H1 (cell line): ENCODE data around the gene APOBEC3F. TPM values are rescaled to one million over a fixed set of nuclear protein-coding genes. Genes with fewer than 3 reads are reported as not detected.

Source experiments
- CTCF ChIA-PET: fragments of 300-600 bp; sonication (Branson Sonifier 250); formaldehyde crosslinking; loops from one replicate; lab custom pipeline; 2021; ENCODE audit not compliant: partially characterized antibody; lab: Charles Lee
- POLR2A ChIA-PET: fragments of 300-600 bp; sonication (Branson Sonifier 250); formaldehyde crosslinking; loops from one replicate; lab custom pipeline; 2021; ENCODE audit warnings: inconsistent platforms; ENCODE audit not compliant: partially characterized antibody; lab: Charles Lee
- DNase-seq, 2 experiments: peaks; one replicate each; pipeline versions ENCODE4 v3.0.0 to v3.0.0-alpha.2; 2010 to 2022; ENCODE audit warnings: low spot score in 2 of 2, low read depth in 1 of 2, mixed read lengths in 1 of 2
- FAIRE-seq: peaks from 2 replicates; lab custom pipeline; 2011; peaks lifted over from hg19 to GRCh38; lab: Jason Lieb, UNC
- H2AFZ ChIP-seq: 2 replicates; pipeline ENCODE4 v1.8.1; 2012; ENCODE audit warnings: low read length, inconsistent platforms
- H2AK5ac ChIP-seq: 2 replicates; pipeline ENCODE4 v1.6.1; 2013; ENCODE audit warnings: low read depth, low read length
- H2BK120ac ChIP-seq: replicated peaks from 2 replicates; pipeline ENCODE3; 2013; ENCODE audit warnings: low read depth, low read length, inconsistent platforms
- H2BK12ac ChIP-seq: 2 replicates; pipeline ENCODE4 v1.6.1; 2013; ENCODE audit warnings: low read depth, low read length
- H2BK15ac ChIP-seq: 2 replicates; pipeline ENCODE4 v1.6.1; 2013; ENCODE audit warnings: low read length
- H2BK20ac ChIP-seq: 2 replicates; pipeline ENCODE4 v1.6.1; 2013; ENCODE audit warnings: low read length
- H2BK5ac ChIP-seq: 2 replicates; pipeline ENCODE4 v1.6.1; 2013; ENCODE audit warnings: low read depth, low read length
- H3K14ac ChIP-seq: 2 replicates; pipeline ENCODE4 v1.6.1; 2013; ENCODE audit warnings: inconsistent platforms; ENCODE audit not compliant: insufficient read length
- H3K18ac ChIP-seq: 2 replicates; pipeline ENCODE4 v1.6.1; 2013; ENCODE audit warnings: low read length; ENCODE audit errors: extremely low read depth
- H3K23ac ChIP-seq: 2 replicates; pipeline ENCODE4 v1.6.1; 2013; ENCODE audit warnings: inconsistent platforms; ENCODE audit not compliant: insufficient read length
- H3K23me2 ChIP-seq: 2 replicates; pipeline ENCODE4 v1.6.1; 2013; ENCODE audit warnings: low read depth, low read length
- H3K27ac ChIP-seq: 2 replicates; pipeline ENCODE4 v1.6.1; 2011; ENCODE audit warnings: low read depth, low read length, inconsistent platforms
- H3K27me3 ChIP-seq, 4 experiments: replicated peaks in 1 of 4; 1 replicate in 1 of 4; 2 replicates in 3 of 4; pipeline versions ENCODE4 v1.6.1 to v1.8.1; 2011 to 2013; ENCODE audit warnings: low read length in 3 of 4, mild to moderate bottlenecking in 3 of 4, inconsistent platforms in 2 of 4, mixed read lengths in 2 of 4, moderate library complexity in 1 of 4; ENCODE audit not compliant: control insufficient read depth in 3 of 4, insufficient read depth in 3 of 4; ENCODE audit errors: extremely low read depth in 1 of 4
- H3K36me3 ChIP-seq, 4 experiments: 2 replicates each; pipeline versions ENCODE4 v1.6.1 to v1.8.1; 2011 to 2013; ENCODE audit warnings: mild to moderate bottlenecking in 4 of 4, low read length in 3 of 4, moderate library complexity in 2 of 4, control low read depth in 1 of 4, inconsistent platforms in 1 of 4; ENCODE audit not compliant: insufficient read depth in 4 of 4, control insufficient read depth in 2 of 4
- H3K4ac ChIP-seq: replicated peaks from 2 replicates; pipeline ENCODE3; 2013; ENCODE audit warnings: low read length, low read depth, mixed read lengths, inconsistent platforms; ENCODE audit not compliant: insufficient read length
- H3K4me1 ChIP-seq, 4 experiments: replicated peaks in 1 of 4; 1 replicate in 1 of 4; 2 replicates in 3 of 4; pipeline versions ENCODE4 v1.6.1 to v1.8.1; 2011 to 2013; ENCODE audit warnings: low read length in 3 of 4, inconsistent platforms in 2 of 4, mixed read lengths in 1 of 4; ENCODE audit not compliant: insufficient read depth in 4 of 4, control insufficient read depth in 3 of 4
- H3K4me2 ChIP-seq, 2 experiments: 2 replicates each; pipeline versions ENCODE4 v1.6.1 to v1.8.1; 2011 to 2013; ENCODE audit warnings: low read depth in 2 of 2, low read length in 2 of 2, control low read depth in 1 of 2, inconsistent platforms in 1 of 2, mild to moderate bottlenecking in 1 of 2; ENCODE audit not compliant: insufficient read depth in 1 of 2
- H3K4me3 ChIP-seq, 4 experiments: fragments of 200-600, 300-600 bp in 1 of 4; sonication (generic), shearing (Covaris generic), sonication (Bioruptor Twin) in 1 of 4; 2 replicates each; pipeline versions ENCODE4 v1.5.1 to v1.8.1; 2011 to 2016; ENCODE audit warnings: low read length in 4 of 4, low read depth in 3 of 4, control low read depth in 2 of 4, inconsistent platforms in 2 of 4, mild to moderate bottlenecking in 2 of 4, mixed read lengths in 1 of 4, moderate library complexity in 1 of 4; ENCODE audit not compliant: insufficient read depth in 2 of 4; ENCODE audit errors: extremely low read depth in 1 of 4
- H3K56ac ChIP-seq: replicated peaks from 2 replicates; pipeline ENCODE3; 2013; ENCODE audit warnings: low read depth, mild to moderate bottlenecking, mixed read lengths, low read length, inconsistent platforms; ENCODE audit not compliant: insufficient read length
- H3K79me1 ChIP-seq: 2 replicates; pipeline ENCODE4 v1.6.1; 2013; ENCODE audit warnings: low read depth, low read length, control low read depth
- H3K79me2 ChIP-seq, 2 experiments: 2 replicates each; pipeline versions ENCODE4 v1.6.1 to v1.8.1; 2012 to 2013; ENCODE audit warnings: low read length in 2 of 2, mild to moderate bottlenecking in 2 of 2, inconsistent platforms in 1 of 2; ENCODE audit not compliant: insufficient read depth in 2 of 2, control insufficient read depth in 1 of 2
- H3K9ac ChIP-seq, 4 experiments: replicated peaks in 1 of 4; 1 replicate in 1 of 4; 2 replicates in 3 of 4; pipeline versions ENCODE4 v1.6.1 to v1.8.1; 2011 to 2013; ENCODE audit warnings: low read depth in 3 of 4, low read length in 3 of 4, control low read depth in 2 of 4, mild to moderate bottlenecking in 2 of 4, moderate library complexity in 2 of 4, inconsistent platforms in 1 of 4; ENCODE audit errors: extremely low read depth in 1 of 4
- H3K9me3 ChIP-seq, 2 experiments: 2 replicates each; pipeline versions ENCODE4 v1.6.1 to v1.8.1; 2012 to 2013; ENCODE audit warnings: mild to moderate bottlenecking in 2 of 2, moderate library complexity in 2 of 2, control low read depth in 1 of 2, inconsistent platforms in 1 of 2, low read depth in 1 of 2, low read length in 1 of 2, mixed read lengths in 1 of 2; ENCODE audit not compliant: insufficient read depth in 2 of 2
- H4K20me1 ChIP-seq, 2 experiments: replicated peaks in 1 of 2; 2 replicates each; pipeline versions ENCODE3 to v1.8.1; 2011 to 2013; ENCODE audit warnings: inconsistent platforms in 2 of 2, low read length in 2 of 2, mild to moderate bottlenecking in 1 of 2; ENCODE audit not compliant: insufficient read depth in 2 of 2, control insufficient read depth in 1 of 2
- H4K5ac ChIP-seq: 2 replicates; pipeline ENCODE4 v1.6.1; 2013; ENCODE audit warnings: low read length, low read depth, mixed read lengths, inconsistent platforms; ENCODE audit not compliant: insufficient read length
- H4K8ac ChIP-seq: 2 replicates; pipeline ENCODE4 v1.8.0; 2013; ENCODE audit warnings: mild to moderate bottlenecking, moderate library complexity, low read length, inconsistent platforms; ENCODE audit not compliant: insufficient read depth; ENCODE audit errors: extremely low read depth
- H4K91ac ChIP-seq: replicated peaks from 2 replicates; pipeline ENCODE3; 2013; ENCODE audit warnings: low read length, mixed read lengths, inconsistent platforms; ENCODE audit not compliant: insufficient read length
- SRF ChIP-seq: IDR thresholded peaks from 2 replicates; pipeline ENCODE4 v1.6.1; 2011; ENCODE audit warnings: mild to moderate bottlenecking, low read depth, low read length, moderate library complexity
- WGBS, 2 experiments: shearing (Covaris generic) in 1 of 2; methylation state at CpG; one replicate each; pipeline versions ENCODE4 v1.1.6 to v1.1.7; 2013 to 2015; ENCODE audit warnings: low lambda C conversion rate in 2 of 2, mixed read lengths in 2 of 2, inconsistent platforms in 1 of 2, low coverage in 1 of 2, missing lambda C conversion rate in 1 of 2; ENCODE audit not compliant: insufficient replicate concordance in 2 of 2, insufficient coverage in 1 of 2, insufficient read length in 1 of 2; ENCODE audit errors: extremely low coverage in 1 of 2, missing lambda C conversion rate in 1 of 2; 5-methylcytosine and 5-hydroxymethylcytosine counted together
- polyA plus RNA-seq, 7 experiments: library from polyadenylated mRNA; depleted of rRNA in 3 of 7; stranded (reverse) in 5 of 7; unstranded in 2 of 7; fragments of >200 nt in 5 of 7; fragments of 200-250 nt in 2 of 7; gene quantifications; 1 replicate in 5 of 7; 2 replicates in 1 of 7; 4 replicates in 1 of 7; pipeline versions ENCODE4 v1.2.1 to v1.2.3, GENCODE V29; 2011 to 2013; ENCODE audit warnings: missing spikeins in 2 of 7, mixed read lengths in 2 of 7
- total RNA-seq: library from RNA; stranded (reverse); fragmentation: NEBNext Ultra II Directional; extraction: Animal tissue kit (Norgen Biotek cat#: 25700); gene quantifications from 2 replicates; pipeline ENCODE4 v1.2.1, GENCODE V29; 2021

Gene APOBEC3F
- total and polyA plus RNA-seq, 2 of the 8 experiments (the other 6 are each of a cell fraction or from before 2014, with no cell fraction given) = 4.0 to 7.3 TPM

DNA sequence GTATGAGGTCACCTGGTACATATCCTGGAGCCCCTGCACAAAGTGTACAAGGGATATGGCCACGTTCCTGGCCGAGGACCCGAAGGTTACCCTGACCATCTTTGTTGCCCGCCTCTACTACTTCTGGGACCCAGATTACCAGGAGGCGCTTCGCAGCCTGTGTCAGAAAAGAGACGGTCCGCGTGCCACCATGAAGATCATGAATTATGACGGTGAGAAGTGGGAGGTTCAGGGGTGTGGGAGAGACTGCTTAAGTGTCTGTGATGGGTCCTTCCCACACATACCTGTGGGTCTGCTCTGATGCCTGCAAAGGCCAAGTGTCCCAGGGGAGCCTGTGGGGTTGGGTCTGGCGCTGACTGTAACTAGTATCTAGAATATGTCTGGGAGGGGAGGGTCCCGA is 40.4 kb downstream of the APOBEC3F start:
- no peaks in the 10 kb centered on the region for H3K23me2 ChIP-seq
- no peak overlapping the region for H3K9ac ChIP-seq
- no peak overlapping the region for H4K91ac ChIP-seq
- H3K18ac ChIP-seq = no peak overlapping the region
- H3K79me2 ChIP-seq = no peaks in the 10 kb centered on the region
- H4K8ac ChIP-seq = no peak overlapping the region
- no peaks in the 10 kb centered on the region for H3K79me1 ChIP-seq
- ChIA-PET CTCF (interaction anchor here (0.6 to 1.1 kb wide), 4 partner anchors 10 to 53 kb away, joined by 3 to 4 read pairs (median 3); partner anchors contain the start of gene APOBEC3H), POLR2A (interaction anchor here (1.5 kb wide), 1 partner anchor 33 kb away, joined by 3 read pairs; no protein-coding TSS in a partner anchor)
- no peak overlapping the region for H3K14ac ChIP-seq
- no peak overlapping the region for H2BK120ac ChIP-seq
- no peak overlapping the region for H3K4me2 ChIP-seq
- no peak overlapping the region for H2AFZ ChIP-seq
- no peak overlapping the region for H2BK15ac ChIP-seq
- no peaks in the 10 kb centered on the region for H3K27me3 ChIP-seq
- no peak overlapping the region for H3K23ac ChIP-seq
- 93% methylated on average over 12 of the region's 12 CpGs; no CpG with 5 or more reads in 1 of the 2 experiments for WGBS, 2 experiments
- H4K5ac ChIP-seq = no peak overlapping the region
- H2BK12ac ChIP-seq = no peak overlapping the region
- H3K4me3 ChIP-seq = no peak overlapping the region
- no peaks in the 10 kb centered on the region for H3K9me3 ChIP-seq
- H3K27ac ChIP-seq = no peak overlapping the region
- H3K36me3 ChIP-seq = no peaks in the 10 kb centered on the region
- no peak overlapping the region for H2BK20ac ChIP-seq
- H4K20me1 ChIP-seq = no peaks in the 10 kb centered on the region
- H3K56ac ChIP-seq = no peak overlapping the region
- no peak overlapping the region for H2AK5ac ChIP-seq
- FAIRE-seq (no peak), DNase-seq (no peak)
- peaks cover 0 to 7% (median 1%) of the 10 kb centered on the region in 4 experiments; a peak in 4 of 7 replicates for H3K4me1 ChIP-seq
- no peak overlapping the region for H2BK5ac ChIP-seq
- no peak overlapping the region for H3K4ac ChIP-seq
- TF ChIP-seq SRF = no peak
